Measurements from ENCODE around the gene ATXN1L.

ATXN1L gene

DNA sequence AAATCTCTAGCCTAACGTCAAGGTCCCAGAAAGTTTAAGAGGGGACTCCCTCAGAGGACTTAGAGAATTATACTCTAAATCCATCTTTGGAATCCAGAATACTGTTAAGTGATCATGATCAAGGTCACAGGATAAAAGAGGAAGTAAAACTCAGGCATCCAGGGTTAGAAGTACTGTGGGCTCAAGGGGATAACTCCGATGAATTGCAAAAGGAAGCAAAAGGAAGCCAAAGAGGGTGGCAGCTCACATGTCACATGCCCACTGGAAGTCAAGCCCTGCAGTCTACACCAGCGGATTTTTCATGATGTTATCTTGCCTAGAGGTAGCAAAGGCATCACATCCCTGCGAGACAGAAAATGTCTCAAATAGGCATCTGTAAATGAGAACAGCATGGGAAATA is 34.4 kb downstream of the ATXN1L start:
- TF ChIP-seq POLR2AphosphoS5 (IDR thresholded peaks at IDR 0.05; ENCODE audit: low read depth, low read length) (no peak), TAF1 (IDR thresholded peaks at IDR 0.05; ENCODE audit: borderline replicate concordance, insufficient read depth, low read length) (no peak), FOXP2 (optimal IDR thresholded peaks at IDR 0.05; ENCODE audit: borderline replicate concordance, extremely low read depth, extremely low read length, insufficient read depth) (no peak), SIN3A (IDR thresholded peaks at IDR 0.05; ENCODE audit: borderline replicate concordance, insufficient read depth, low read length) (no peak)
- TF ChIP-seq, protein P1, sequence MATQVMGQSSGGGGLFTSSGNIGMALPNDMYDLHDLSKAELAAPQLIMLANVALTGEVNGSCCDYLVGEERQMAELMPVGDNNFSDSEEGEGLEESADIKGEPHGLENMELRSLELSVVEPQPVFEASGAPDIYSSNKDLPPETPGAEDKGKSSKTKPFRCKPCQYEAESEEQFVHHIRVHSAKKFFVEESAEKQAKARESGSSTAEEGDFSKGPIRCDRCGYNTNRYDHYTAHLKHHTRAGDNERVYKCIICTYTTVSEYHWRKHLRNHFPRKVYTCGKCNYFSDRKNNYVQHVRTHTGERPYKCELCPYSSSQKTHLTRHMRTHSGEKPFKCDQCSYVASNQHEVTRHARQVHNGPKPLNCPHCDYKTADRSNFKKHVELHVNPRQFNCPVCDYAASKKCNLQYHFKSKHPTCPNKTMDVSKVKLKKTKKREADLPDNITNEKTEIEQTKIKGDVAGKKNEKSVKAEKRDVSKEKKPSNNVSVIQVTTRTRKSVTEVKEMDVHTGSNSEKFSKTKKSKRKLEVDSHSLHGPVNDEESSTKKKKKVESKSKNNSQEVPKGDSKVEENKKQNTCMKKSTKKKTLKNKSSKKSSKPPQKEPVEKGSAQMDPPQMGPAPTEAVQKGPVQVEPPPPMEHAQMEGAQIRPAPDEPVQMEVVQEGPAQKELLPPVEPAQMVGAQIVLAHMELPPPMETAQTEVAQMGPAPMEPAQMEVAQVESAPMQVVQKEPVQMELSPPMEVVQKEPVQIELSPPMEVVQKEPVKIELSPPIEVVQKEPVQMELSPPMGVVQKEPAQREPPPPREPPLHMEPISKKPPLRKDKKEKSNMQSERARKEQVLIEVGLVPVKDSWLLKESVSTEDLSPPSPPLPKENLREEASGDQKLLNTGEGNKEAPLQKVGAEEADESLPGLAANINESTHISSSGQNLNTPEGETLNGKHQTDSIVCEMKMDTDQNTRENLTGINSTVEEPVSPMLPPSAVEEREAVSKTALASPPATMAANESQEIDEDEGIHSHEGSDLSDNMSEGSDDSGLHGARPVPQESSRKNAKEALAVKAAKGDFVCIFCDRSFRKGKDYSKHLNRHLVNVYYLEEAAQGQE (IDR thresholded peaks at IDR 0.05; ENCODE audit: insufficient read depth in 1 of 2, low read depth in 2 of 2, low read length in 2 of 2), result no peak

DNA sequence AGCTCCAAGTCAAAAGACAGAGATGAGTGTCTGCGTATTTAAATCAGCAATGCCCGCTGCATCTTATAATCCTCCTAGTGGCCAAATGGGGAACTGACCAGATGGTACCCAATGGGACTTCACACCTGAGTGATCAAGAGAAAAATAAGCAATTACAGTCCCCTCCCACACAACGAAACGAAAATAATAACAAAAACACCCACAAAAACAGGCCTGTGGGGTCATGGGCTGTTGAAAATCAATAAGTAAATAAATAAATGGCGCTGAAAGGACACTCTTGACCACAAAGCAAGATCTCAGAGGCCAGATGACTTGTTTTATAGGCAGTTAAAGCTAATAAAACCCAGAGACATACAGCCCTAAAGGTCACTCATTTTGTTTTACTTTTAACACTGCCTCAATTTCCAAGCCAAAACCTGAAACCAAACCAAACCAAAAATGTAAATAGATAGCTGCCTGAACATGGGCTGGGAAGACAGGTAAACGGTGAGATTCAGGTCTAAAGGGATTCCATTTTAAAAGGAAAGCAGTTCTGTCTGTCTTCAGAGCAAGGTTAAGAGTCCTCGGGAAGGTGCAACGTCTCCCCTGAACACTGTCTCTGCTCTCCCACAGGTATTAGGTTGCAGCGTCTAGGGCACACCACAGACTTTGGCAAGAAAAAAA is 36.9 kb downstream of the ATXN1L start:
- TF ChIP-seq POLR2AphosphoS5 (IDR thresholded peaks at IDR 0.05; ENCODE audit: low read depth, low read length) (no peak), SIN3A (IDR thresholded peaks at IDR 0.05; ENCODE audit: borderline replicate concordance, insufficient read depth, low read length) (no peak), TAF1 (IDR thresholded peaks at IDR 0.05; ENCODE audit: borderline replicate concordance, insufficient read depth, low read length) (no peak)

DNA sequence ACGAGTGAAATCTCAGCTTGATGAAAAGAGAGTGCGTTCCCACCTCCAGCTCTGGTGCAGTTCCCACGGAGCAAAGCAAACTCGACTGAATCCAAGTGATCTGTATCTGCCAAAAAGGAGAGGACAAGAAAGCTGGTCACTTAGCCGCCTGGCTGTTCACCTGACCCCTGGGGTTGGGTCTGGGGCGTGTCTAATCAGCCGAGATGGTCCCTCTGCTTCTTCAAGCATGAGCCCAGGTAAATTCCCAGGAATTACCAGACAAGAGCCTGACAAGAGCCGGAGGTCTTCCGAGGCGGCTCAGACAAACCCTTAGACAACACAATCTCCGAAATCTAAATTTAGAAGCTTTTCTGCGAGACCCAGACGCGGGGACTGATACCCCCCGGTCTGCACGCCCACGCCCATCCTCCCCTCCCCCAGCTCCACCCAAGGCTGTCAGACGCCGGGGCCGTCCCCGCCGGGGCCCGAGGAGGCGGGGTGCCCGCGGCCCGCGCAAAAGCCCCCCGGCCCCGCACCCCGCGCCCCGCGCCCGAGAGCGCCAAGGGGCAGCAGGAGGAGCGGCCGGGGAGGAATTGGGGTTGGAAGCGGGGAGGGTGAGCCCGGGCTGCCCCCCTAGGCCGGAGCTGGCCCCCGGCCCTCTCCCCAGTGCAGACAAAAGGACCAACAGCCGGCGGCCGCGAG is 37.5 kb downstream of the ATXN1L start:
- TF ChIP-seq SIN3A (IDR thresholded peaks at IDR 0.05; ENCODE audit: borderline replicate concordance, insufficient read depth, low read length) (no peak), POLR2AphosphoS5 (IDR thresholded peaks at IDR 0.05; ENCODE audit: low read depth, low read length) (no peak), TAF1 (IDR thresholded peaks at IDR 0.05; ENCODE audit: borderline replicate concordance, insufficient read depth, low read length) (no peak), FOXP2 (optimal IDR thresholded peaks at IDR 0.05; ENCODE audit: borderline replicate concordance, extremely low read depth, extremely low read length, insufficient read depth) (no peak)
- TF ChIP-seq, protein P1 (IDR thresholded peaks at IDR 0.05; ENCODE audit: insufficient read depth in 1 of 2, low read depth in 2 of 2, low read length in 2 of 2), result no peak

DNA sequence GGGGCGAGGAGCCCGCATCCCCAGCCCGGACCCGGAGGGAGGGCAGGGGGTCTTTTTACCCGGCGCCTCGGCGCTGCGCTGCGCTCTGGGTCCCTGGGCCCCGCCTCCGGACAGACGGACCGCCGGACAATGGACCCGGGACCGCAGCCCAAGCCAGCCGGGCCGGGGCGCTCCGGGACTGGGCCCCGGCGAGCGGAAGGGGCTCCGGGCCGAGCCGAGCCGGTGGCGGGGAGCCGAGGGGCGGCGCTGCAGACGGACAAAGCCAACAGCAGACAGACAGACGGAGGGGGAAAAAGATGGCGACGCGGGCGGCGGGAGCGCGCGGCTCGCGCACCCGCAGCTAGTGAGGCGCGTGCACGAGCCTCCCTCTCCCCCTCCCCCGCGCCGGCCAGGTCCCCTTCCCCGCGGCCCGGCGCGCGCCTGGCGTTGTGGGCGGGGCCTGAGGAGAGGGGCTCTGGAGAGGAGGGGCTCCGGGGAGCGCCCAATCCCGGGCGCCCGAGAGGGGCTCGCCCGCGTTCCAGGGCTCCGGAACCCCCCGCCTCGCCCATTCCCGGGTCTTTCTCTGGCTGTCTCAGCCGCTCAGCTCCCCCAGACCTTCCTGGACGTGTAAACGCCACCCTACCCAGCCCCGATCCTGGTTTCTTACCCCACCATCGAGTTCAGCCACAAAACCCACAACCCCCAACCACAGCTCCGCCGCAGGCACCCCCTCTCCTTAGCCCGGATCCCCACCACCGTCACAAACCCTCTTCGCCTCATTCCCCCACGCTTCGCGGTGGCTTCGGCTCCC is 38.3 kb downstream of the ATXN1L start, which contains the start of gene ZNF821:
ZNF821 (minus strand) TSS at position 334 of the 790 bp plus-strand sequence. CDS start 4,236 bp downstream, outside the sequence.
- TF ChIP-seq FOXP2 (optimal IDR thresholded peaks at IDR 0.05; ENCODE audit: borderline replicate concordance, extremely low read depth, extremely low read length, insufficient read depth) (no peak), POLR2AphosphoS5 (IDR thresholded peaks at IDR 0.05; ENCODE audit: low read depth, low read length) (peak; percentile 59), TAF1 (IDR thresholded peaks at IDR 0.05; ENCODE audit: borderline replicate concordance, insufficient read depth, low read length) (peak; percentile 37; the same call in 1 of the 2 replicates)

DNA sequence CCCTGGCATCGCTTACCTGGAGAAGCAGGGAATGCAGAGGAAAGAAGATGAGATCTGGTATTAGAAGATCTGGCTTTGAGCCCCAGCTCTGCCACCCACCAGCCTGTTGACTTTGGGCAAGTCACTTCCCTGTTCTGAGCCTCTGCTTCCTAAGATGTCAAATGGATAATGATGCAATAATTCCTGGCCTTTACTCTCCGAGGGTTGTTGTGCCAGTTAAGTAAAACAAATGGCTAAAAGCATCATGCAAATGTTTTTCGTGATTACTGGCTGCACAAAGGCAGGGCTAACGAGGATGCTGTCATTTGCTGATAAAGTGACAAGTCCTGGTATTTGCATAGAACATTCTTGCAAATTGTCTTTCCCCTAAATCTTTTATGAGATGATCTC is 39.5 kb downstream of the ATXN1L start:
- TF ChIP-seq FOXP2 (optimal IDR thresholded peaks at IDR 0.05; ENCODE audit: borderline replicate concordance, extremely low read depth, extremely low read length, insufficient read depth) (no peak), SIN3A (IDR thresholded peaks at IDR 0.05; ENCODE audit: borderline replicate concordance, insufficient read depth, low read length) (no peak), POLR2AphosphoS5 (IDR thresholded peaks at IDR 0.05; ENCODE audit: low read depth, low read length) (no peak), TAF1 (IDR thresholded peaks at IDR 0.05; ENCODE audit: borderline replicate concordance, insufficient read depth, low read length) (no peak)
- TF ChIP-seq, protein P1 (IDR thresholded peaks at IDR 0.05; ENCODE audit: insufficient read depth in 1 of 2, low read depth in 2 of 2, low read length in 2 of 2), result no peak

Data from PFSK-1 (cell line).